ENCODE data around the gene IFI27L2.
A peak's percentile ranks its signal among the peaks of the same experiment; 100 is the strongest.

Gene IFI27L2

GRCh38 chr14:94153750-94154342, 24.4 kb upstream of the IFI27L2 start:
- DNase-seq: no peak

GRCh38 chr14:94152676-94153075, 23.3 kb upstream of the IFI27L2 start:
- DNase-seq: no peak

GRCh38 chr14:94145902-94146527, 16.6 kb upstream of the IFI27L2 start:
- DNase-seq: no peak

- DNase-seq: no peak
Measured at GRCh38 chr14:94144765-94145164, 15.4 kb upstream of the IFI27L2 start.

GRCh38 chr14:94143711-94144110, 14.3 kb upstream of the IFI27L2 start:
- DNase-seq: no peak

GRCh38 chr14:94143239-94143638, 13.8 kb upstream of the IFI27L2 start:
- no peak for DNase-seq

- no peak for DNase-seq
Measured at GRCh38 chr14:94142836-94143235, 13.4 kb upstream of the IFI27L2 start.

GRCh38 chr14:94142247-94142646, 12.8 kb upstream of the IFI27L2 start:
- no peak for DNase-seq

- DNase-seq: no peak
Measured at GRCh38 chr14:94139421-94139820, 10.0 kb upstream of the IFI27L2 start.

- no peak for DNase-seq
Measured at GRCh38 chr14:94139006-94139405, 9.6 kb upstream of the IFI27L2 start.

GRCh38 chr14:94138251-94138650, 8.8 kb upstream of the IFI27L2 start:
- no peak for DNase-seq

- peak; percentile 12 to 95 (median 72) for DNase-seq
Measured at GRCh38 chr14:94136575-94137331, 7.3 kb upstream of the IFI27L2 start.

GRCh38 chr14:94135476-94135875, 6.1 kb upstream of the IFI27L2 start:
- no peak for DNase-seq

GRCh38 chr14:94132285-94132887, 3.0 kb upstream of the IFI27L2 start:
- peak in 31 of 56 donors; percentile 9 to 88 (median 25) for DNase-seq

- DNase-seq: peak in 13 of 56 donors; percentile 7 to 50 (median 31)
Measured at GRCh38 chr14:94129758-94130414, 482 bp upstream of the IFI27L2 start.

GRCh38 chr14:94128216-94128839, 1.1 kb downstream of the IFI27L2 start:
- DNase-seq: no peak

- no peak for DNase-seq
Measured at GRCh38 chr14:94127330-94127729, 2.1 kb downstream of the IFI27L2 start.

GRCh38 chr14:94126800-94127199, 2.6 kb downstream of the IFI27L2 start:
- no peak for DNase-seq

- no peak for DNase-seq
Measured at GRCh38 chr14:94126419-94126677, 3.1 kb downstream of the IFI27L2 start.

GRCh38 chr14:94125659-94126418, 3.6 kb downstream of the IFI27L2 start:
- DNase-seq: no peak

Measured in amygdala (tissue), 56 donors.